HCT116 (cell line): Measurements from ENCODE around the gene ERC1. TPM values are rescaled to one million over a fixed set of nuclear protein-coding genes. Genes with fewer than 3 reads are reported as not detected.

Source experiments
- ATAC-seq: fragments of 200-7000 bp; cut with Tn5 transposase; 2 replicates; pipeline ENCODE4 v1.9.1; 2020; ENCODE audit warnings: mild to moderate bottlenecking, moderate library complexity
- BruUV-seq: library from RNA; stranded (reverse); fragments of 400-500 nt; replicated peaks from 2 replicates; lab custom pipeline; 2021; lab: Mats Ljungman, UMichigan
- CTCF ChIA-PET: fragments of 300-600 bp; sonication (Branson Sonifier 250); formaldehyde crosslinking; loops from one replicate; lab custom pipeline; 2021; ENCODE audit warnings: antibody characterized with exemption; lab: Charles Lee
- POLR2A ChIA-PET: fragments of 300-600, 350-600 bp; sonication (Branson Sonifier 250); formaldehyde crosslinking; loops from one replicate; lab custom pipeline; 2021; ENCODE audit warnings: antibody characterized with exemption; lab: Charles Lee
- RAD21 ChIA-PET, 2 experiments: fragments of 300-600 bp; sonication (Branson Sonifier 250); formaldehyde crosslinking; loops; one replicate each; lab custom pipeline; 2023; ENCODE audit warnings: low total read pairs in 2 of 2; ENCODE audit not compliant: uncharacterized antibody in 2 of 2, unreplicated experiment in 2 of 2, low non-redundant PET in 1 of 2; lab: Charles Lee
- DNase-seq: peaks from one replicate; pipeline ENCODE4 v3.0.0-alpha.2; 2010; ENCODE audit warnings: low read depth, low spot score
- H2AFZ ChIP-seq: fragments of 200-600 bp; shearing (Covaris generic), sonication (generic); 2 replicates; pipeline ENCODE4 v1.6.1; 2017; ENCODE audit warnings: low read depth, mixed run types, mixed read lengths, antibody characterized with exemption, low read length; ENCODE audit not compliant: poor library complexity, severe bottlenecking
- H3K27ac ChIP-seq: 2 replicates; pipeline ENCODE4 v1.5.1; 2012; ENCODE audit warnings: low read depth, low read length
- H3K27me3 ChIP-seq: fragments of 200-600 bp; sonication (generic); 2 replicates; pipeline ENCODE4 v1.6.1; 2016; ENCODE audit warnings: mixed run types, low read length, mixed read lengths; ENCODE audit not compliant: insufficient read depth
- H3K36me3 ChIP-seq, 2 experiments: fragments of 200-500 bp in 1 of 2; fragments of 200-600 bp in 1 of 2; sonication (Bioruptor generic) in 1 of 2; sonication (generic) in 1 of 2; 2 replicates each; pipeline versions ENCODE4 v1.5.1 to v1.6.1; 2014 to 2016; ENCODE audit warnings: low read length in 2 of 2, inconsistent platforms in 1 of 2, mixed read lengths in 1 of 2, mixed run types in 1 of 2; ENCODE audit not compliant: insufficient read depth in 2 of 2, control insufficient read depth in 1 of 2
- H3K4me1 ChIP-seq, 2 experiments: fragments of 200-600 bp in 1 of 2; sonication (generic) in 1 of 2; 2 replicates each; pipeline versions ENCODE4 v1.5.1 to v1.6.1; 2012 to 2017; ENCODE audit warnings: low read length in 2 of 2, inconsistent platforms in 1 of 2, mild to moderate bottlenecking in 1 of 2, mixed read lengths in 1 of 2, mixed run types in 1 of 2, moderate library complexity in 1 of 2; ENCODE audit not compliant: insufficient read depth in 2 of 2, control insufficient read depth in 1 of 2
- H3K4me2 ChIP-seq: fragments of 200-600 bp; sonication (generic); 2 replicates; pipeline ENCODE4 v1.6.1; 2017; ENCODE audit warnings: mixed run types, low read length, mixed read lengths
- H3K4me3 ChIP-seq, 2 experiments: fragments of 200-600 bp in 1 of 2; sonication (generic) in 1 of 2; replicated peaks in 1 of 2; 2 replicates each; pipeline ENCODE4 v1.5.1; 2011 to 2016; ENCODE audit warnings: low read length in 2 of 2, control low read depth in 1 of 2, low read depth in 1 of 2, mild to moderate bottlenecking in 1 of 2, mixed read lengths in 1 of 2, mixed run types in 1 of 2
- H3K79me2 ChIP-seq: fragments of 200-600 bp; sonication (generic); 2 replicates; pipeline ENCODE4 v1.6.1; 2017; ENCODE audit warnings: mild to moderate bottlenecking, mixed run types, low read length, moderate library complexity, mixed read lengths; ENCODE audit not compliant: insufficient read depth
- H3K9ac ChIP-seq: fragments of 200-600 bp; sonication (generic); 2 replicates; pipeline ENCODE4 v1.6.1; 2016; ENCODE audit warnings: low read length, mixed read lengths
- H3K9me2 ChIP-seq: fragments of 200-600 bp; sonication (generic), shearing (Covaris generic); 2 replicates; pipeline ENCODE4 v1.6.1; 2017; ENCODE audit warnings: mixed run types, mild to moderate bottlenecking, moderate library complexity; ENCODE audit not compliant: insufficient read depth
- H3K9me3 ChIP-seq, 2 experiments: fragments of 200-500 bp in 1 of 2; fragments of 200-600 bp in 1 of 2; sonication (Bioruptor generic) in 1 of 2; sonication (generic) in 1 of 2; 2 replicates each; pipeline ENCODE4 v1.6.1; 2014 to 2017; ENCODE audit warnings: low read length in 2 of 2, mixed read lengths in 2 of 2, inconsistent platforms in 1 of 2, low read depth in 1 of 2, mild to moderate bottlenecking in 1 of 2, mixed run types in 1 of 2, moderate library complexity in 1 of 2; ENCODE audit not compliant: control insufficient read depth in 1 of 2, insufficient read depth in 1 of 2
- H4K20me1 ChIP-seq: fragments of 200-600 bp; sonication (generic), shearing (Covaris generic); 2 replicates; pipeline ENCODE4 v1.6.1; 2017; ENCODE audit warnings: mixed run types, mild to moderate bottlenecking, moderate library complexity; ENCODE audit not compliant: insufficient read depth
- EGR1 ChIP-seq: IDR thresholded peaks from 2 replicates; pipeline ENCODE4 v1.6.1; 2012; ENCODE audit warnings: low read depth
- ELF1 ChIP-seq: IDR thresholded peaks from 2 replicates; pipeline ENCODE4 v1.6.1; 2012; ENCODE audit warnings: low read depth, borderline replicate concordance
- EZH2 ChIP-seq: fragments of 200-600 bp; sonication (generic); IDR thresholded peaks from 2 replicates; pipeline ENCODE4 v1.6.1; 2017; ENCODE audit warnings: antibody characterized with exemption, mixed run types
- EZH2phosphoT487 ChIP-seq: fragments of 200-600 bp; IDR thresholded peaks from 2 replicates; pipeline ENCODE4 v1.6.1; 2018; ENCODE audit warnings: antibody characterized with exemption, borderline replicate concordance
- FOSL1 ChIP-seq: IDR thresholded peaks from 2 replicates; pipeline ENCODE4 v1.6.1; 2012; ENCODE audit warnings: low read depth
- POLR2AphosphoS5 ChIP-seq: IDR thresholded peaks from 2 replicates; pipeline ENCODE4 v1.6.1; 2011; ENCODE audit warnings: mild to moderate bottlenecking, low read depth, low read length, moderate library complexity
- RAD21 ChIP-seq: IDR thresholded peaks from 2 replicates; pipeline ENCODE4 v1.6.1; 2012; ENCODE audit warnings: low read depth, mild to moderate bottlenecking
- SIN3A ChIP-seq: IDR thresholded peaks from 2 replicates; pipeline ENCODE4 v1.6.1; 2012; ENCODE audit warnings: low read depth
- SP1 ChIP-seq: IDR thresholded peaks from 2 replicates; pipeline ENCODE4 v1.6.1; 2012; ENCODE audit warnings: low read depth
- SRF ChIP-seq: IDR thresholded peaks from 2 replicates; pipeline ENCODE4 v1.6.1; 2012; ENCODE audit warnings: low read depth
- TCF7L2 ChIP-seq: IDR thresholded peaks from 2 replicates; pipeline ENCODE4 v1.7.0; 2011; ENCODE audit warnings: borderline replicate concordance, inconsistent platforms; ENCODE audit not compliant: insufficient read depth, insufficient read length; ENCODE audit errors: extremely low read depth
- ZFX ChIP-seq: fragments of 450-650 bp; IDR thresholded peaks from 2 replicates; pipeline ENCODE4 v1.6.1; 2017
- intact Hi-C: fragments of 100-400 bp; cut with micrococcal nuclease; formaldehyde crosslinking; loops from 2 replicates; pipeline ENCODE4 v1.10.0; 2022
- total RNA-seq: library from RNA; stranded (reverse); gene quantifications from one replicate; pipeline ENCODE4 v1.2.1, GENCODE V29; 2021; ENCODE audit not compliant: unreplicated experiment
- TF ChIP-seq, protein P1 (sequence below): IDR thresholded peaks from 2 replicates; pipeline ENCODE4 v1.6.1; 2012
- TF ChIP-seq, protein P2 (sequence below), 3 experiments: fragments of 200-600 bp in 1 of 3; sonication (generic) in 1 of 3; IDR thresholded peaks in 2 of 3; conservative IDR thresholded peaks in 1 of 3; 2 replicates each; pipeline ENCODE4 v1.5.1; 2012 to 2017; ENCODE audit warnings: low read depth in 2 of 3, low read length in 2 of 3, antibody characterized with exemption in 1 of 3, borderline replicate concordance in 1 of 3, control low read depth in 1 of 3, mild to moderate bottlenecking in 1 of 3, mixed read lengths in 1 of 3, mixed run types in 1 of 3, moderate library complexity in 1 of 3; ENCODE audit not compliant: insufficient read depth in 1 of 3
- TF ChIP-seq, protein P3 (sequence below): IDR thresholded peaks from 2 replicates; pipeline ENCODE4 v1.6.1; 2011; ENCODE audit warnings: mild to moderate bottlenecking, low read length, moderate library complexity; ENCODE audit not compliant: insufficient replicate concordance; ENCODE audit errors: extremely low read depth
- TF ChIP-seq, protein P4 (sequence below): IDR thresholded peaks from 2 replicates; pipeline ENCODE4 v1.6.1; 2012; ENCODE audit warnings: low read depth

ERC1 gene
- total RNA-seq, 1 experiment from 2014 or later: 41.9 TPM

DNA sequence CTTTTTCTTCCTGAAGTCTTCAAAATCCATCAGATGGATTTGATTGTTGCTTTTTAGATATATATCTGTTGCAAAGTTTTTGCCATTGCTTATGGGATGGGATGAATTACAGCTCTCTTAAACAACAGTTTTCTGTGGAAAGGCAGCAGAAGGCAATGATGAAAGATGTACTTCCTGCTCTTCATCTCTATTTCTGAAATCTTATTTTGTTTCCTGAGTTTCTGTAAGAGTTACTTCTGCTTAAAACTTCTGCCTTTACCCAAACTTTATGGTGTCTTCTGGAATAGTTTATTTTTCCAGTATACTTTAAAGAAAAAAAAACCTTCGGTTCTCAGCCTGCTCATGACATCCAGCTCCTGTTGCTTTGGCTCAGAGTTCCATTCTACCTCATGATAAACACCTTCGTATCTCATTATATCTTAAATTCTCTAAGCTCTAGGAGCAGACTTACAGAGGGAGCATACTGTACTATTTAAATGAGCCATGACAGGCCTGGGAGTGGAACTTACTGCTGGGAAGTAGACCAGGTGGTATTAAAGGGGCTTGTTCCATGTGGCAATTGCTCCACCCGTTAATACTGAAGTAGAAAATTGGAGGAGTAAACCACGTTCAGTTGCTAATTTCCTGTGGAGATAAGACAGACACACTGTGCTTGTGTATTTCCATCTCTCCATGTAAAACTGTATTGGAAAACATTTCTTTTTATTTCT is 314.9 kb downstream of the ERC1 start:
- no peak overlapping the region for H3K4me2 ChIP-seq
- H3K9me2 ChIP-seq: no peaks in the 10 kb centered on the region
- H3K9ac ChIP-seq: no peak overlapping the region
- H3K9me3 ChIP-seq: no peaks in the 10 kb centered on the region
- no peaks in the 10 kb centered on the region for H3K36me3 ChIP-seq
- no peak overlapping the region for H3K27ac ChIP-seq
- ChIA-PET CTCF (no interaction called here), RAD21 (no interaction called here), POLR2A (no interaction called here)
- intact Hi-C loops: no loop called here
- no peaks in the 10 kb centered on the region for H4K20me1 ChIP-seq
- TF ChIP-seq RAD21 (no peak), SIN3A (no peak), SP1 (no peak), SRF (no peak), ZFX (no peak), EGR1 (no peak), POLR2AphosphoS5 (no peak), EZH2 (no peak), ELF1 (no peak), EZH2phosphoT487 (no peak), TCF7L2 (no peak), FOSL1 (no peak)
- TF ChIP-seq, protein P1, sequence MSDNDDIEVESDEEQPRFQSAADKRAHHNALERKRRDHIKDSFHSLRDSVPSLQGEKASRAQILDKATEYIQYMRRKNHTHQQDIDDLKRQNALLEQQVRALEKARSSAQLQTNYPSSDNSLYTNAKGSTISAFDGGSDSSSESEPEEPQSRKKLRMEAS: no peak
- TF ChIP-seq, protein P2, sequence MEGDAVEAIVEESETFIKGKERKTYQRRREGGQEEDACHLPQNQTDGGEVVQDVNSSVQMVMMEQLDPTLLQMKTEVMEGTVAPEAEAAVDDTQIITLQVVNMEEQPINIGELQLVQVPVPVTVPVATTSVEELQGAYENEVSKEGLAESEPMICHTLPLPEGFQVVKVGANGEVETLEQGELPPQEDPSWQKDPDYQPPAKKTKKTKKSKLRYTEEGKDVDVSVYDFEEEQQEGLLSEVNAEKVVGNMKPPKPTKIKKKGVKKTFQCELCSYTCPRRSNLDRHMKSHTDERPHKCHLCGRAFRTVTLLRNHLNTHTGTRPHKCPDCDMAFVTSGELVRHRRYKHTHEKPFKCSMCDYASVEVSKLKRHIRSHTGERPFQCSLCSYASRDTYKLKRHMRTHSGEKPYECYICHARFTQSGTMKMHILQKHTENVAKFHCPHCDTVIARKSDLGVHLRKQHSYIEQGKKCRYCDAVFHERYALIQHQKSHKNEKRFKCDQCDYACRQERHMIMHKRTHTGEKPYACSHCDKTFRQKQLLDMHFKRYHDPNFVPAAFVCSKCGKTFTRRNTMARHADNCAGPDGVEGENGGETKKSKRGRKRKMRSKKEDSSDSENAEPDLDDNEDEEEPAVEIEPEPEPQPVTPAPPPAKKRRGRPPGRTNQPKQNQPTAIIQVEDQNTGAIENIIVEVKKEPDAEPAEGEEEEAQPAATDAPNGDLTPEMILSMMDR (IDR thresholded peaks at IDR 0.05 in 2 of 3, conservative IDR thresholded peaks at IDR 0.05 in 1 of 3; ENCODE audit: borderline replicate concordance in 1 of 3, insufficient read depth in 1 of 3, low read depth in 2 of 3, low read length in 2 of 3): no peak
- TF ChIP-seq, protein P3, sequence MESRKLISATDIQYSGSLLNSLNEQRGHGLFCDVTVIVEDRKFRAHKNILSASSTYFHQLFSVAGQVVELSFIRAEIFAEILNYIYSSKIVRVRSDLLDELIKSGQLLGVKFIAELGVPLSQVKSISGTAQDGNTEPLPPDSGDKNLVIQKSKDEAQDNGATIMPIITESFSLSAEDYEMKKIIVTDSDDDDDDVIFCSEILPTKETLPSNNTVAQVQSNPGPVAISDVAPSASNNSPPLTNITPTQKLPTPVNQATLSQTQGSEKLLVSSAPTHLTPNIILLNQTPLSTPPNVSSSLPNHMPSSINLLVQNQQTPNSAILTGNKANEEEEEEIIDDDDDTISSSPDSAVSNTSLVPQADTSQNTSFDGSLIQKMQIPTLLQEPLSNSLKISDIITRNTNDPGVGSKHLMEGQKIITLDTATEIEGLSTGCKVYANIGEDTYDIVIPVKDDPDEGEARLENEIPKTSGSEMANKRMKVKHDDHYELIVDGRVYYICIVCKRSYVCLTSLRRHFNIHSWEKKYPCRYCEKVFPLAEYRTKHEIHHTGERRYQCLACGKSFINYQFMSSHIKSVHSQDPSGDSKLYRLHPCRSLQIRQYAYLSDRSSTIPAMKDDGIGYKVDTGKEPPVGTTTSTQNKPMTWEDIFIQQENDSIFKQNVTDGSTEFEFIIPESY: no peak
- TF ChIP-seq, protein P4, sequence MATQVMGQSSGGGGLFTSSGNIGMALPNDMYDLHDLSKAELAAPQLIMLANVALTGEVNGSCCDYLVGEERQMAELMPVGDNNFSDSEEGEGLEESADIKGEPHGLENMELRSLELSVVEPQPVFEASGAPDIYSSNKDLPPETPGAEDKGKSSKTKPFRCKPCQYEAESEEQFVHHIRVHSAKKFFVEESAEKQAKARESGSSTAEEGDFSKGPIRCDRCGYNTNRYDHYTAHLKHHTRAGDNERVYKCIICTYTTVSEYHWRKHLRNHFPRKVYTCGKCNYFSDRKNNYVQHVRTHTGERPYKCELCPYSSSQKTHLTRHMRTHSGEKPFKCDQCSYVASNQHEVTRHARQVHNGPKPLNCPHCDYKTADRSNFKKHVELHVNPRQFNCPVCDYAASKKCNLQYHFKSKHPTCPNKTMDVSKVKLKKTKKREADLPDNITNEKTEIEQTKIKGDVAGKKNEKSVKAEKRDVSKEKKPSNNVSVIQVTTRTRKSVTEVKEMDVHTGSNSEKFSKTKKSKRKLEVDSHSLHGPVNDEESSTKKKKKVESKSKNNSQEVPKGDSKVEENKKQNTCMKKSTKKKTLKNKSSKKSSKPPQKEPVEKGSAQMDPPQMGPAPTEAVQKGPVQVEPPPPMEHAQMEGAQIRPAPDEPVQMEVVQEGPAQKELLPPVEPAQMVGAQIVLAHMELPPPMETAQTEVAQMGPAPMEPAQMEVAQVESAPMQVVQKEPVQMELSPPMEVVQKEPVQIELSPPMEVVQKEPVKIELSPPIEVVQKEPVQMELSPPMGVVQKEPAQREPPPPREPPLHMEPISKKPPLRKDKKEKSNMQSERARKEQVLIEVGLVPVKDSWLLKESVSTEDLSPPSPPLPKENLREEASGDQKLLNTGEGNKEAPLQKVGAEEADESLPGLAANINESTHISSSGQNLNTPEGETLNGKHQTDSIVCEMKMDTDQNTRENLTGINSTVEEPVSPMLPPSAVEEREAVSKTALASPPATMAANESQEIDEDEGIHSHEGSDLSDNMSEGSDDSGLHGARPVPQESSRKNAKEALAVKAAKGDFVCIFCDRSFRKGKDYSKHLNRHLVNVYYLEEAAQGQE: no peak
- H3K4me1 ChIP-seq: no peaks in the 10 kb centered on the region
- ATAC-seq (no peak), DNase-seq (no peak)
- H3K79me2 ChIP-seq: no peaks in the 10 kb centered on the region
- no peak overlapping the region for H3K4me3 ChIP-seq
- no peaks in the 10 kb centered on the region for H3K27me3 ChIP-seq
- no peak overlapping the region for H2AFZ ChIP-seq
- no TSS peak for BruUV-seq
